AG09309 (cell line): ENCODE data around the gene SOX6.

Experiments
- DNase-seq: peaks from one replicate; pipeline ENCODE4 v3.0.0-alpha.2; 2010; ENCODE audit warnings: low read depth
- H3K4me3 ChIP-seq: 2 replicates; pipeline ENCODE4 v1.5.1; 2011; ENCODE audit warnings: mild to moderate bottlenecking, low read depth, low read length, moderate library complexity; ENCODE audit not compliant: control insufficient read depth
- CTCF ChIP-seq: IDR thresholded peaks from 2 replicates; pipeline ENCODE4 v1.5.1; 2011; ENCODE audit warnings: mild to moderate bottlenecking, low read depth, low read length, inconsistent platforms; ENCODE audit not compliant: insufficient read depth, control insufficient read depth; ENCODE audit errors: missing control alignments

SOX6 gene

GRCh38 chr11:16117989-16118756 is 238.2 kb downstream of the SOX6 start:
- no peak overlapping the region for H3K4me3 ChIP-seq
- no peak for TF ChIP-seq CTCF
- no peak for DNase-seq

- TF ChIP-seq CTCF, result no peak
- no peak overlapping the region for H3K4me3 ChIP-seq
- DNase-seq, result no peak
These were observed 241.1 kb downstream of the SOX6 start for GRCh38 chr11:16114978-16115871.

- no peak for TF ChIP-seq CTCF
- no peak for DNase-seq
- H3K4me3 ChIP-seq, result no peak overlapping the region
These were observed 241.9 kb downstream of the SOX6 start for GRCh38 chr11:16114431-16114830.

- no peak for TF ChIP-seq CTCF
- DNase-seq, result no peak
- no peak overlapping the region for H3K4me3 ChIP-seq
These were observed 244.7 kb downstream of the SOX6 start for GRCh38 chr11:16111690-16112089.

GRCh38 chr11:16110886-16111285 is 245.5 kb downstream of the SOX6 start:
- TF ChIP-seq CTCF, result no peak
- H3K4me3 ChIP-seq, result no peak overlapping the region
- no peak for DNase-seq

GRCh38 chr11:16099343-16099900 is 256.9 kb downstream of the SOX6 start:
- no peak overlapping the region for H3K4me3 ChIP-seq
- TF ChIP-seq CTCF, result no peak
- no peak for DNase-seq
